Ascending aorta (tissue), 2 donors: ENCODE data around the gene TUBA8. TPM values are rescaled to one million over a fixed set of nuclear protein-coding genes. Genes with fewer than 3 reads are reported as not detected.

Source experiments
- DNase-seq, 2 donors: peaks; one replicate each; pipeline ENCODE4 v3.0.0-alpha.2; 2019; ENCODE audit warnings: low spot score in 2 of 2
- H3K27ac ChIP-seq, 2 donors: fragments of 200-600 bp; sonication (generic); one replicate each; pipeline ENCODE4 v1.5.1; 2016 to 2017; ENCODE audit warnings: mild to moderate bottlenecking in 1 of 2
- H3K27me3 ChIP-seq: fragments of 200-600 bp; sonication (generic); one replicate; pipeline ENCODE4 v1.5.1; 2017
- H3K36me3 ChIP-seq, 2 donors: fragments of 200-600 bp; sonication (generic); one replicate each; pipeline ENCODE4 v1.5.1; 2016
- H3K4me1 ChIP-seq, 2 donors: fragments of 200-600 bp; sonication (generic); one replicate each; pipeline ENCODE4 v1.5.1; 2016 to 2017; ENCODE audit warnings: mild to moderate bottlenecking in 1 of 2
- H3K4me3 ChIP-seq, 2 donors: fragments of 200-600 bp; sonication (generic); one replicate each; pipeline ENCODE4 v1.5.1; 2016 to 2017; ENCODE audit warnings: mild to moderate bottlenecking in 1 of 2
- H3K9me3 ChIP-seq, 2 donors: fragments of 200-600 bp; sonication (generic); one replicate each; pipeline ENCODE4 v1.5.1; 2016
- CTCF ChIP-seq, 3 experiments: fragments of 200-600 bp in 2 of 3; fragments of 450-650 bp in 1 of 3; sonication (generic) in 2 of 3; IDR thresholded peaks; one replicate each; pipeline ENCODE4 v1.5.1; 2016 to 2019; ENCODE audit warnings: antibody characterized with exemption in 3 of 3, mild to moderate bottlenecking in 1 of 3, moderate library complexity in 1 of 3
- intact Hi-C: fragments of 100-400 bp; cut with DNase I; formaldehyde crosslinking; loops from one replicate; pipeline ENCODE4 v1.15.1; 2023
- total RNA-seq: library from RNA; depleted of rRNA; stranded (reverse); fragments of >200 nt; gene quantifications from one replicate; pipeline ENCODE4 v1.1.0, GENCODE V29; 2016

The TUBA8 gene
- total RNA-seq, 1 donor from 2014 or later = not detected

GRCh38 chr22:18066181-18066859, 44.3 kb upstream of the TUBA8 start:
- H3K27ac ChIP-seq = peak overlapping the region; percentile 85 to 97
- H3K4me3 ChIP-seq = no peak overlapping the region
- intact Hi-C loops = no loop called here
- peaks cover 9 to 21% of the 10 kb centered on the region in 2 donors for H3K4me1 ChIP-seq
- H3K36me3 ChIP-seq = no peaks in the 10 kb centered on the region
- TF ChIP-seq CTCF (IDR thresholded peaks at IDR 0.05) = no peak
- H3K9me3 ChIP-seq = no peaks in the 10 kb centered on the region
- DNase-seq = no peak
- H3K27me3 ChIP-seq = no peaks in the 10 kb centered on the region

GRCh38 chr22:18067121-18067520, 43.5 kb upstream of the TUBA8 start:
- TF ChIP-seq CTCF (IDR thresholded peaks at IDR 0.05) = no peak
- Histone ChIP-seq H3K4me3 (no peak overlapping the region), H3K4me1 (peaks cover 9 to 19% of the 10 kb centered on the region in 2 donors), H3K27ac (peak overlapping the region; percentile 85 to 97), H3K9me3 (no peaks in the 10 kb centered on the region), H3K36me3 (no peaks in the 10 kb centered on the region), H3K27me3 (no peaks in the 10 kb centered on the region)
- DNase-seq = no peak
- intact Hi-C loops = no loop called here

- intact Hi-C loops = loop anchor here (2.0 kb wide), 2 partner anchors 45 to 67 kb away; no protein-coding TSS in a partner anchor
Measured at GRCh38 chr22:18067548-18068341, 42.9 kb upstream of the TUBA8 start.

GRCh38 chr22:18068381-18068988, 42.1 kb upstream of the TUBA8 start:
- H3K27ac ChIP-seq = peak overlapping the region; percentile 85 to 97
- TF ChIP-seq CTCF (IDR thresholded peaks at IDR 0.05) = no peak
- DNase-seq = peak in 1 of 2 donors; percentile 87
- H3K27me3 ChIP-seq = no peaks in the 10 kb centered on the region
- peaks cover 9 to 19% of the 10 kb centered on the region in 2 donors for H3K4me1 ChIP-seq
- intact Hi-C loops = loop anchor here (2.0 kb wide), 2 partner anchors 46 to 68 kb away; no protein-coding TSS in a partner anchor
- H3K36me3 ChIP-seq = no peaks in the 10 kb centered on the region
- H3K9me3 ChIP-seq = no peaks in the 10 kb centered on the region
- H3K4me3 ChIP-seq = peak overlapping the region in 1 of 2 donors; percentile 32

More at GRCh38 chr22:18067548-18068341, 42.9 kb upstream of the TUBA8 start:
- no peak for TF ChIP-seq CTCF (IDR thresholded peaks at IDR 0.05)
- peaks cover 9 to 19% of the 10 kb centered on the region in 2 donors for H3K4me1 ChIP-seq
- peak overlapping the region in 1 of 2 donors; percentile 32 for H3K4me3 ChIP-seq
- peak overlapping the region; percentile 85 to 97 for H3K27ac ChIP-seq
- no peaks in the 10 kb centered on the region for H3K36me3 ChIP-seq
- no peaks in the 10 kb centered on the region for H3K9me3 ChIP-seq
- H3K27me3 ChIP-seq = no peaks in the 10 kb centered on the region
- peak in 1 of 2 donors; percentile 74 for DNase-seq

- TF ChIP-seq CTCF (IDR thresholded peaks at IDR 0.05) = no peak
- intact Hi-C loops = loop anchor here (2.0 kb wide), 2 partner anchors 46 to 68 kb away; no protein-coding TSS in a partner anchor
- H3K36me3 ChIP-seq = no peaks in the 10 kb centered on the region
- H3K9me3 ChIP-seq = no peaks in the 10 kb centered on the region
- no peaks in the 10 kb centered on the region for H3K27me3 ChIP-seq
- peaks cover 9 to 19% of the 10 kb centered on the region in 2 donors for H3K4me1 ChIP-seq
- peak overlapping the region; percentile 85 to 97 for H3K27ac ChIP-seq
- H3K4me3 ChIP-seq = no peak overlapping the region
- DNase-seq = no peak
Measured at GRCh38 chr22:18069041-18069440, 41.6 kb upstream of the TUBA8 start.
